HL-60 (cell line): ENCODE measurements around the gene FRAS1.

Experiments
- CTCF ChIP-seq: IDR thresholded peaks from one replicate; pipeline ENCODE4 v1.5.1; 2011; ENCODE audit warnings: low read length, control low read depth, inconsistent platforms; ENCODE audit not compliant: insufficient read depth
- POLR2AphosphoS5 ChIP-seq: IDR thresholded peaks from 2 replicates; pipeline ENCODE4 v1.6.1; 2012; ENCODE audit warnings: low read depth
- SPI1 ChIP-seq: IDR thresholded peaks from 2 replicates; pipeline ENCODE4 v1.6.1; 2012; ENCODE audit warnings: low read depth, mild to moderate bottlenecking, borderline replicate concordance

DNA sequence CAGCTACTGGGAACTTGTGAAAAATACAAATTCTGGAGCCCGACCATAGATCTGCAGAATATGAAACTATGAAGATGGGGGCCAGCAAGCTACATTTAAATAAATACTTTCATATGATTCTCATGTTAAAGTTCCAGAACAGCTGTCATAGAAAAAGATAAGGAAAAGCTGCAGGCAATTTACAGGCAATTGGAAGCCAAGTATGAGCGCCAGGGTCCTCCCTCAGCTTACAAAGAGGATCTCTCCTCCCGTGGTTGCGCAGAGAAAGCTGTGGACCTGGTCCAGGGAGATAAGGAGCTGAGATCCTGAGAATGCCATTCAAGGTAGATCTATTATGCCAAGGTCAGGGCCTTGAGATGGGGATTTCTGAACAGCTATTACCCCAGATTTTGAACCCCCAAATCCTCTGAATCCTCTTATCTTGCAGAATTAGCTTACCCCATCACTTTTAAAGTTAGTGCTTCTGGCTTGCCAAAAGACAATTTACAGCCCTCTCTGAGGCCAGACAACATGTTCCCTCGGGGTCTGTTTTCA, 25.6 kb upstream of the FRAS1 start:
- TF ChIP-seq CTCF (no peak), SPI1 (no peak), POLR2AphosphoS5 (no peak)
